Stimulated activated CD4-positive, alpha-beta T cell treated with anti-CD3 and anti-CD28 coated beads, Interleukin-4, amount 100 ng/mL, for 1 hour (primary cell): ENCODE measurements around the gene FAT2.
"Not testable (repeated sequence)": the region's sequence is repeated elsewhere in the genome, so short reads cannot be mapped to it uniquely, and the experiment has no call there.

Experiments
- DNase-seq: peaks from one replicate; pipeline ENCODE4 v3.0.0-alpha.2; 2020

The FAT2 gene

DNA sequence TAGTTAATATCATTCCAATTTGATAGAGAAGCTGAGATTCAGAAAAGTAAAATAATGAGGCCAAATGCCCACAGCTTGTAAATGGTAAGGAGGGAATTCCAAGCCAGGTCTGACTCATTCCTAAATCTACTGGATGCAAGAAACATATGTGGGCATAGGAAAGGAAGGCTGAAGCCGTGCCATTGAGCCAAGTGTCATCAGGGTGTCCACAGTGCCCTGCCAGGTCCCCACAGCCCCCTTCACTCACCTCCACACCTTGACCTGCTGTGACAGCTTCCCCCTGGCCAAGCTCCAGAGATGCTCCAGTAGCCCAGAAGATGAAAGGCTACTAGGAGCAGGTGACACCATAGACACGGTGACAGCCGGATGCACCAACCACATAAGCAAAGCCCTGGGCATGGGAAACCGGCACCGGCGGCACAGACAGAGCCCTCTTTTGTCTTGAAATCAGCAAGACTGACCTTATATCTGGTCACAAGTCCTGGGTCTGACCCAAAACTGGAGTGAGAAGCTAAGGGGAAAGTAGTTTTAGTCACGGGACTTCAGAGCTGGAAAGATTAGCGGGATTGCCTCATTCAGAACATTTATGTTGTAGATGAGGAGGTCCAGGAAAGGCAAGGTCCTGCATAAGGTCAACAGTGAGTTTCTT is 20.1 kb upstream of the FAT2 start:
- no peak for DNase-seq

DNA sequence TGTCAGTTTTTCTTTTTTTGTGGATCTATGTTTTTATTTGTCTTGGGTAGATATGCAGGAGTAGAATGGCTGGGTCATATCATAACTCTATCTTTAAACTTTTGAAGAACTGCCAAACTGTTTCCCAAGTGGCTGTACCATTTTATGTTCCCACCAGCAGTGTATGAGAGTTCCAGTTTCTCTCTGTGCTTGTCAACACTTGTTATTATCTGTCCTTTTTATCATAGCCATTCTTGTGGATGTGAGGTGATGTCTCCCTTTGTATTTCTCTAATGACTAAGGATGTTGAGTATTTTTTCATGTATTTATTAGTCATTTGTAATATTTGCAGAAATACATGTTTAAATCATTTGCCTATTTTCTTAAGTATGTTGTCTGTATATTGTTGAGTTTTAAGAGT is 17.4 kb upstream of the FAT2 start:
- DNase-seq: no peak

DNA sequence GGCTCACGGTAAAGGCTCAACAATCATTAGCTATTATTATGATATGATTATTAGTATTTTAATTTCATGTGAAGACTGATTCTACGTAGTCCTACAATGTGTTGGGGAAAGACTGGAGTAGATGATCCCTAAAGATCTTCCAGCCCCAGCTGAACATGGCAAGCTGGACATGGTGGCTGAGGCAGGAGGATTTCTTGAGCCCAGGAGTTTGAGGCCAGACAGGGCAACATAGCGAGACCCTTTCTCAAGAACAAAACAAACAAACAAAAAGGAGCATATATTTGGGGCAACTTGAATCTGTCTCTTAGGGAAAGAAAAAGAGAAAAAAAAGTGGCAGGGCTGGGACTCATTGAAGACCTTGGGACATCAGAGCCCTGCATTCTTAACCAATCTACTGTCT is 16.2 kb upstream of the FAT2 start:
- DNase-seq: no peak

DNA sequence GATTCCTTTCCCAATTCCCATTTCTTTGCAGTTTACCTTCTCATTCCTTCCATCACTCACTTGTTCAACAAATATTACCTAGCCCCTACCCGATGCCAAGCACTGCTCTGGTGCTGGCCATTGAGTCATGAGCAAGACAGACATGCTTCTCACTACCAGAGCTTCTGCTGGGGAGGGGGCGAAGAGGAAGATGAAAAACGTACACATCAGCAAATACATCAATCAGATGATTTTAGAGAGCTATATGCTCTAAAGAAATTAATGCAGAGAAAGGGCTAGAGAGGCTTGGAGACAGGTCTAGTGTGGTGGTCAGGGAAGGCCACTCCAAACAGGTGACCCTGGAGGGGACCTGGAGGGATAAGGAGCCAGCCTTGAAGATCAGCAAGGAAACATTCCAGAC is 14.4 kb upstream of the FAT2 start:
- no peak for DNase-seq

DNA sequence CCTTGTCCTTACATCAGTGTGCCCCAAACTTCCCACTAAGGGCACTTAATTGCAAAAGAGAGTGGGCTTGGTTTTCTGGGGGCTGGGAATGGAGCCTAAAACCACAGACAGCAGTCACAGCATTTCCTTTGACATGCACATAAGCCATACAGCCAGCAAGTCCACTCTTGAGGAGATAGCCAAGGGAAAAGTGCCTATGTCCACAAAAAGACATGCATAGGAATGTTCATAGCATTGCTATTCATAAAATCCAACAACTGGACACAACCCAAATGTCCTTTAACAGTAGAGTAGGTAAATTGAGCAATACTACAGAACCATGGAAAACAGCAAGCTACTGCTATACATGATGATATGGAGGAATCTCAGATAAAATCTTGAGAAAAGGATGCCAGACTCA is 11.7 kb upstream of the FAT2 start:
- DNase-seq: no peak

DNA sequence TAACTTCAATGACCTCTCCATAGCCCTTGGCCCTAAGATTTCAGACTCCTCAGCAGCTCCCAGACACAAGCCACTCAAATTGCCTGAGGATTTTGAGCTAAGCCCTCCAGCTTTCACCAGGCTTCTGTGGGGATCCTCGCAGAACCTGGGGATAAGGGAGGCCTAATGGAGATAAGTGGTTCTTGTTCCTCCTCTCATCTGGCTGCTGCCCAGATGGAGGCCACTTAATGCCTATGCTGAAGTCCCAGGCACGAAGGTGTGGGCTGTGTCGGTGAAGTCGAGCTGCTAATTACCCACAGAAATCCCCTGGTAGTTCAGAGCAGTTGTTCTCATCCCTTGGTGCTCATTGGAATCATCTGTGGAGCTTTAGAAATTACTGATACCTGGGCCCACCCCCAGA is 10.3 kb upstream of the FAT2 start:
- no peak for DNase-seq

DNA sequence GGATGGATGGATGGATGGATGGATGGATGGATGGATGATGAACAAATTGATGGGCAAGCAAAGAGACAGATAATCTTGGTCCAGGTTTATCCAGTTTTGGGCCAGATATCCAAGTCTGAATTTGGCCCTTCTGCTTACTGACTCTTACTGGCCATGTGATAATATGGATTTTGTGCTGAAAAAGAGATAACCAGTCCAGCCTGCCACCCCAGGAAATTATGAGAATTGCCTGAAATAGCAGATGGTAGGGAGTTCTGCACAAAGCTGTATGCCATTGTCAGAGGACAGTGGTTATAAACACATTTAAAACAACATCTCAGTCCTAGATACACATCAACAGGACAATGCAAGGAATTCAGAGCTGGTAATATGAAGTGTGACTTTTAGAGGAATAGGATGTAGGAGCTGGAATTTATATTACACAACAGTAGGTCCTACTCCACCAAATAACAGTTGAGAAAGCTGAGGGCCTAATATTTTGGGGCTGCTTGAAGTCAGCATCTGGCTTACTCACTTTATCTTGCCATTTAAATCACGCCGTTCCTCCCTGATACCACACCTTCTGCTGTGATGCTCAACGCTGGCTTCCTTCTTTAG is 9.0 kb upstream of the FAT2 start:
- DNase-seq: no peak

DNA sequence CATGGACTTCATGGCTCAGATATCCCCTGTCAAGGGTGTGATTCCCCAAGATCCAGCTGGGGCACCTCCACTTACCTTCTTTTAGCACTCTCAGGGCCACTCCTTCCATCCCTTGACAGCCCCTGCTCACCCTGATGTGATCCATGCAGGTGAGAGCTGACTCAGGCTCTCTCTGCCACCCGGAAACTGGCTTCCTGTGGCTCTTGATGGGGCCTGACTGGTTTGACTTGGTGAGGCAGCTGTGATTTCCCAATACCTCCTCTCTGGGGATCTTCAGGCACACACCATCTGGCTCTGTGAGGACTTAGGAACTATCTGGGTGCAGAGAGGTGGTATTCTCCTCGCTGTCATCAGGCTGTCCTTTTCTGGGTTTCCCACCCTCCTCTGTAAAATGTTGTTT is 7.9 kb upstream of the FAT2 start:
- DNase-seq: no peak

DNA sequence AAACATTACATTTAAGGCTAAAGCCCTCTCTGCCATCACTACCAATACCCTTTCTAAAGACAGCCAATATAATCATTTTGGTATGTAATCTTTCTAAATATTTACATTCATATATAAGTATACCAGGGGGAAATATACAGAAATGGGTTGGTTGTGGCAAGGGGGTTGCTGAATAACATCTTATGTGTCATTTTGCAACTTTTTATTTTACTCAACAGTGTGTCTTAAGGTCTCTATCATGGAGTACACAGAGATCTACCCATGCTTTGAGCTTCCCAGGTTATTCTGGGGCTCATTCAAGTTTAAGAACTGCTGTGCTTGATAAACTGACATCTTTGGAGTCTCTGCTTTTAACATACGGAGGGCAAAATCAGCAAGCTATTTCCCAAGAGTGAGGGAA is 7.4 kb upstream of the FAT2 start:
- DNase-seq: no peak

DNA sequence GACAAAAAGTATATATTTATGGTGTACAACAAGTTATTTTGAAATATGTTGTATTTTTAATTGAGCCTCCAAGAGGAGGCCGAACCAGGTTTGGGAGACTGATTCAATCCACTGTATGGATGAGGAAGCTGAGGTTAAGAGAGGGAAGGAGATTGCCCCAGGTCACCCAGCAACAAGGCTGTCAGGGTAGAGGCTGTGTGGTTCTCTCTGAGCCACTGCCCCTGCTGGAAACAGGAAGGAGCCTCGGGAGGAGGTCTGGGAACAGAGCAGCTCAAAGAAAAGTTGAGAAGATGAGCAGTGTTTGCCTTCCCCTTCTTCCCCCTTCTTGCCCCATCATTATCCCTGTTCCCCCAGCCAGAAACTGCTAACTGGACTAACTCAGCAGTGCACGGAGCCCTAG is 6.6 kb upstream of the FAT2 start:
- DNase-seq: no peak

DNA sequence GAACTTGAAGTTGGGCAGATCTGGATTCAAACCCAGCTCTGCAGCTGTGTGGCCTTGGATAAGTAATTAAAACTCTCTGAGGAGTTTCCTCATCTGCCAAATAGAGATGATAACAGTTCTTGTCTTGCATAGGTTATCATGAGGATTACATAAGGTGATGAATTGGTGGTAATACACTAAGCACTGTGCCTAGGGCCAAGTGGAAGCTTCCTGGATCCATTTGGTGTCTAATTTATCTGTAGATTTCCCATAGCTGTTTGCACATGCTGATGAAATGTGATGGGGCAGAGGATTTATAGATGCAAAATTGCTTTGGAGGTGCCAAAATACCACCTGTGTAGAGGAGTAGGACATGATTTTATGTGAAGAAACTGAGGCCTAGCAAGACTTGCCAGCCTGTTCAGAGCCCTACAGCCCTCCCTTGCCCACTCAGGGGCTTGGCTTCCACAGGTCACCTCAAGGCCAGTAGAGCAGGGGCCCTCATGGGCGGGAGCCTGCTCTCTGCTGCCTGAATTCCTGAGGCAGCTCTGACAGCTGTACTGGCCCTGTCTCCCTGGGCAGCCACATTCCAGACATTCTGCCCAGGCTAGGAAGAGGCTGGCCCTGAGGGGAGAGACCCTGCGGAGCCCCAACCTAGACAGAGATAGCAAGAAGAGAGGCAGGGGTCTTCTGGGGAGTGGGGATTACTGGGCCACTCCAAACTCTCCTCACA is 5.9 kb upstream of the FAT2 start:
- DNase-seq: no peak

DNA sequence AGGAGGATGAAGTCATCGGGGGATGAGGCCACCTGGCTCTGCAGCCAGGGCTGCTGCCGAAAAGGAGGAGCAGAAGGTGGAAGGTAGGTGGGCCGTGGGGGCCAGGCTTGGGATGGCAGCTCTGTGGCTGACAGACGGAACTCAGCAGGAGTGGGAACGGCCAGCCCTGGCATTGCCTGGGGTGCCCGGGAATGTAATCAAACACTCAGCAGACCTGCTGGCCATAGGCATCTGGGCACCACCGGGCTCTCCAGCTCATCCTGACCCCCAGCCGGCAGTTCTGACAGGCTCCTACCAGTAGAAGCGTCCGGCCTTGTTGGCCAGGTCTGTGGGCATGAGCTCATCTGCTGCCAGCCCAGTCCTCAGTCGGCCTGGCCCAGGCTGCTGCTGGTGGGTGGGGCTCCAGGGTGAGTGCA is 4.3 kb upstream of the FAT2 start:
- DNase-seq: no peak

DNA sequence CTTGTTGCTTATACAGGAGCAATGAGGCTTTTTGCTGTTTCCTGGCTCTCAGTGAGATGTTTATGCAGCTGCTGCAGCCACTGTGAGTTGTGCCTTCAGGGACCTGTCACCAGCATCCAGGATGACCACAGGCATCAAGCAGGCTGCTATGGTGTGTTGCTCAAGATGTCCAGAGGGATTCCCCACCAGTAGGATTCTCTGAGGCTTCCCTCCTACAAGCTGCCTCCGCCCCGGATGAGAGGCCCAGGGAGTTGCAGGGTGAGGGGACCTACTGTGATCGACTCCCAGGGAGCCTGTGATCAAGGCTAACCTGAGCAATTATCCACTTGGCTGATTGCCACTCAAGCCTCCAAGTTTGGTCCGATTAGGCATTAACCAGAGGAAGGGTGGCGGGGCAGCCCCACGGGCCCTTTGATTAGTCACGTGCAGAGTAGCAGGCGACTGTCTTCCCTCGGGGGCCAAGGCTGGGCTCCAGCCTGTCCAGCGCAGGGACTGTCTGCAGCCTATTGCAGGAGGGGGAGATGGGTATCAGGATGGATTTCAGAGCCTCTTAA is 1.8 kb upstream of the FAT2 start:
- no peak for DNase-seq

DNA sequence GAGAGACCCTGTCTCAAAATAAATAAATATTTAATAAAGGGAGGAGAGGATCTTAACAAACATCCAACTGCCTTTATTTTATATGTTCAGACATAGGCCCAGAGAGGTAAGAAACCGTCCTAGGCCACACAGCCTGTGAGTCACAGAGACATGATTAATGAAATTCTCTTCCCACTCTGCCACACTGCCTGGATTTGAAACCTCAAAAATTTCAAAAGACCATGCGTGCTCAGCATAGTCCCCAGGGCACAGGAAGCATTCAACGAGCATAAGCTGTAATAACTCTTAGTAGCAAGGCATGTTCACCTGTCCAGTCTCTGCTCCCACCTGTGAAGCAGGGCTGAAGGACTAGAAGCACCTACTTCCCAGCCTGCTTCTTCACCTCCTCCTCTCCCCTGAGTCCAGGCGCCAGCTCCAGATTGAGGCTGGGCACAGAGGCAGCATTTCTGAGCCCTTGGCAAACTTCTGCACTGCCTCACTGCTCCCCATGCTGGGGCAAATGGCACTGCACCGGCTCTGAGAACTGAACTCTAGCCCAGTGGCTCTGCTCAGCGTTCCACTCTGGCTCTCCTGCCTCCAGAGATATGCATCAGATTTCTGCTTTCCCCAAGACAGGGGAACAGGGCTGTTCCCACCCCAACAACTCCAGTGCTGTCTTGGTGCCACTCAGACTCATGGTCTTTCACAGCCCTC is 1.1 kb downstream of the FAT2 start:
- DNase-seq: no peak

DNA sequence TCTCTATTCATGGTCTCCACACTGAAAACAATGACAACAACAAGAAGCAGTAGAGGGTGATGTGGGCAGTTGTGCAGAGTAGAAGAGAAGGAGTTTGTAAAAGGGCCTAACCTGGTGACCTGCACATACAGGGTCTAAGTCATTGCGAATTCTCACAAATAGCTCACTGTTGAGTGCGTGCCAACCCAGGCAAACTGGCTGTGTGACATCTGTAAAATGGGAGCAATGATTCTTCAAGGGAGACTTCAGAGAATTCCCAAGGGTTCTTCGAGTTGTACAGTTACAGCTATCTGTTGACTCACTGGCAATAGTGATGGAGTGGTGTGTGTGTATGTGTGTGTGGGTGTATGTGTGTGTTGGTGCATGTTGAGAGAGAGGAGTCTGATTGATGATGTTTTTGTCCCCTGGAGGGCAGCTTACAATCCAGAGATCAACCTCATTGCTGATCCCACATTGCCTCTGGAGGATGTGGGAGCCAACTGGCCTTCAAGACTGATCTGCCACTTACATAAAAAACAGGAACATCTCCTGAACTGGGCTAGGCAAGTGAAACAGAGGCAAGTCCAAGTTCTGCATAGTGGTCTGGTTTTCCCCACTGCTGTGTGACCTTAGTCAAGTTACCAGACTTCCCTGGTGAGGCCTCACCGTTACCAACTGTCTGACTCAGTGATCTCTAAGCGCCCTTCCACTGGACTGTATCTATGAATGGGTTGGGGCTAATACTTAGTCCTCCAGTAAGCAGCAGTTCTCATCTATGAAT is 3.2 kb downstream of the FAT2 start:
- no peak for DNase-seq

DNA sequence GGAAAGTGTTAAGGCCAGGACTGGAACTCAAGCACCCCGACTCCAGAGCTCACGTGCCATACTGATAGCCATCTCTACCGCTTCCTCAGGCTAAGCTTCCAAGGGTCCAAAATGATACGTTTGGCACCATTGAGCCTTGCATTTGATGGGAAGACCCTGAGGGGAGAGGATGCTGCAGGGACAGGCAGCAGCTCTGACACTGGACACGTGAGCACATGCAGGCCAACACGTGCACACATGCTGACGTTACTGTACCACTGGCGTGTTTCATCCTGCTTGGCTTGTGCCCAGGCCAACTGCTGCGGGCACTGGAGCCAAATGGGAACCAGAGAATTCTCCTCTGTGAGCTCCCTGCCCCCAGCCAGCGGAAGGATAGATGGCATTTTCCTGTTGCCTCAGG is 5.2 kb downstream of the FAT2 start:
- no peak for DNase-seq

DNA sequence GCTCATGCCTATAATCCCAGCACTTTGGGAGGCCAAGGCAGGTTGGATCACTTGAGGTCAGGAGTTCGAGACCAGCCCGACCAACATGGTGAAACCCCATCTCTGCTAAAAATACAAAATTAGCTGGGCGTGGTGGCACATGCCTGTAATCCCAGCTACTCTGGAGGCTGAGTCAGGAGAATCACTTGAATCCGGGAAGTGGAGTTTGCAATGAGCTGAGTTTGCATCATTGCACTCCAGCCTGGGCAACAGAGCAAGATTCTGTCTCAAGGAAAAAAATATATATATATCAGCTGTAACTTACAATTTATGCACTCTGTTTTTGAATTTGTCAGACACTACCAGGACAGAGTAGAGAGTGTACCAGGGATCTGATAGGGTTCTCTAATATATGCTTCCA is 5.8 kb downstream of the FAT2 start:
- DNase-seq: not testable (repeated sequence)

DNA sequence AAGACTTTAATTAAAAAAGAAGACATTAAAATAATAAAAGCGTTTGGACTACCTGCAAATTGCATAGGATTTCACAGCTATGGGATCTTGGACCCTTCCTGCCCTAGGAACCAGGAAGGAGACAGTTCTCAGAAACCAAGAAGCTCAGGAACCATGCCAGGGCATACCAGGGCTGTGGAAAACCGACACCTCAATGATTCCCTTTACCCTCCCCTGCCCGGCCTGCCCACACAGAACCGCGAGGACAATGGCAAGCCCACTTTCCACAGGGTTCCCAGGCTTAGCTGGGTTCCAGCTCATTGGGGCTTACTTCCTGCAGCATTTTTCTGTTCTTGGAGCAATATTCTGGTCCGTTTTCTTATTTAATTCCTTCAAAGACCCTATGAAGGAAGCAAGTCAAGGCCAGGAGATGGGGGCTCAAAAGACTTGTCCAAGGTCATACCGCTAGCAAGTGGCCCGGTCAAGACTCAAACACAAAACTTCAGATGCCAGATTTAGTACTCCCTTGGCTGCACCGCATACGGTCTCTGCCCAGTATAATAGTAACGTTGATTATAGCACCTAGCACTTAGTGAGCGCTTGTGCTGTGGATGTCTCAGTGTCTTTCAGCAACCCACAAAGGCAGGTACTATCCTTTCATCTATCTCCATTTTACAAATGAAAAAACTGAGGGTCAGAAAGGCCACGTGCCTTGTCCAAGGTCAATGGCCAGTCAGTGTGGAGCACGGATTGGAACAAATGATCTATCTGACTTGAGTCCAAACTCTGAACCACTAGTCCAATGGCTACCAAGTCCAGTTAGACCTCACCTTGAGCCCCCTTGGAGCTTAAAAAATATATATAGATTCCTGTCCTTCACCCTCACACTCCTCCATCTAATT is 6.8 kb downstream of the FAT2 start:
- no peak for DNase-seq

DNA sequence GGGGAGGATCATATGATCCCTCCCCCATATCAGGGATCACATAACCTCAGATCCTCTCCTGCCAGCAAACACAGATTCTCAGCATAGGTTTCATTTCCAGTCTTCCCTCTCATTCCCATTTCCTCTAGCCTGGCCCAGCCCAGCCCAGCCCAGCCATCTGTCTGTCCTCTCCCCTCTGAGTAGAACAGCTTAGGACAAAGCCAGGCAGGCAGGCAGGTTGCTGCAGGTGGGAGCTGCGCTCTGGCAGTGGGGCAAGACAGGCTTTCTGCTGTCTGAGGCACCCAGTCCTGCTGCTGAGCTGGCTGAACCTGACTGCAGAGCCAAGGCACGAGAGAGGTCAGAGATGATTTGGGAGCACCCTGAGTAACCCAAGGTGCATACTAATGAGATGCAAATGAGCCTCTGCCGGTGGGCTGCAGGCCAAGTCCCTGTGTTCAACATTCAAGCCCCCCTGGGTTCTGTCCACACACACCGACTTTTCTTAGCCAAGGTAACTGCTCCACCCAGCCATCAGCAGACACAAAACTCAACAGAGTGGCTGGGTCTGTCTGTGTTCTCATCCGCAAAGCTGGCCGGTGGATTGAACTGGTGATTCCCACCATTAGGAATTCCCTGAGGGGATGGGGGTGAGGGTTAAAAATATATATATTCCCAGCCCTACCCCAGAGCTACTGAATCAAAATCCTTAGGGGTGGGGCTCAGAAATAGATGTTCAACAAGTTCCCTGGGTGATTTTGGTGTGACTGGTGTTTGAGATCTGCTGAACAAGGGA is 9.1 kb downstream of the FAT2 start:
- DNase-seq: no peak

DNA sequence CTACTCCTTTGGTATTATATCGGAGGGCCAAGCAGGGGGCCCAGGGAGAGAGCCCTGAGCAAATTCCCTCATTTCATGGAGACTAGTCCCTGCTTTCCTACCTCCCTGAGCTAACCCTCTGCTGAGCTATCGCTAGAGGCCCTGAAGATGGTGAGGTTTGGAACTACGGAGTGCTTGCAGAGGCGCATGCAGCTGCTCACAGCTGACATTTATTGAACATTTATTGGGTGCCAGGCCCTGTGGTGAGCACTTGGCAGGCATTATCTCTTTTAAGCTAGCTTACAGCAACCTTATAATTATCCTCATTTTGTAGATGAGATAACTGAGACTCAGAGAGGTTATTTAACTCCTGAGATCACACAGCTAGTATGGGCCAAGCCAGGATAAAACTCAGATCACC is 9.8 kb downstream of the FAT2 start:
- DNase-seq: no peak

DNA sequence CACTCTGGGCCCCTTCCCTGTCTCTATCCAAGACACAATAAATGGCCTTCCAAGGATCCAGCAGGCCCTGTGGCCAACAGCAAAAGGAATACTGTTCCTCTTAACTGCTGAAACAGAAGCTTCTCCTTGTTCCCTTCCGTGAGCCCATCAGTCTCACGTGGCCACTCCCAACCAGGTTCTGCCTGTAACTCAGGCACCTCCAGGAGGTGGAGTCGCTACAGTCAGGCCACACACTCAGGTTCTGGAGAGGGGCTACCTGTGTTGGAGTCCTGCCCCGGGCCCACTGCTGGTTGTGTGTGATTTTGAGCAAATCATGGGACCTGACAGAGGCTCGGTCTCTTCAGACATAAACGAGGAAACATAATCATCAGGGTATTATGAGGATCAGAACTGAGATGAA is 10.3 kb downstream of the FAT2 start:
- no peak for DNase-seq
